HFFc6 (cell line): Measurements from ENCODE around the gene TIAM2. TPM values are rescaled to one million over a fixed set of nuclear protein-coding genes. Genes with fewer than 3 reads are reported as not detected.
"Not testable (repeated sequence)": the region's sequence is repeated elsewhere in the genome, so short reads cannot be mapped to it uniquely, and the experiment has no call there.

Experiments used
- DNase-seq: peaks from one replicate; pipeline ENCODE4 v3.0.0-alpha.2; 2018
- H3K27ac Mint-ChIP-seq: 2 replicates; pipeline ENCODE4 v1.8.0; 2020; ENCODE audit warnings: mild to moderate bottlenecking, mixed read lengths
- H3K27me3 Mint-ChIP-seq: 2 replicates; pipeline ENCODE4 v1.8.0; 2021; ENCODE audit warnings: mild to moderate bottlenecking, moderate library complexity, mixed read lengths; ENCODE audit not compliant: insufficient read depth
- H3K36me3 Mint-ChIP-seq: 2 replicates; pipeline ENCODE4 v1.8.0; 2021; ENCODE audit warnings: low read depth, mixed read lengths
- H3K4me1 Mint-ChIP-seq: 2 replicates; pipeline ENCODE4 v1.8.0; 2020; ENCODE audit warnings: low read depth, mixed read lengths
- H3K4me3 Mint-ChIP-seq: 2 replicates; pipeline ENCODE4 v1.8.0; 2020; ENCODE audit warnings: mild to moderate bottlenecking, moderate library complexity, mixed read lengths
- H3K9me3 Mint-ChIP-seq: 2 replicates; pipeline ENCODE4 v1.8.0; 2020; ENCODE audit warnings: mild to moderate bottlenecking, mixed read lengths
- total RNA-seq, 6 experiments: library from RNA; stranded (reverse); fragmentation: NEBNext Ultra II Directional; extraction: Animal tissue kit (Norgen Biotek cat#: 25700); gene quantifications; 2 replicates in 1 of 6; 3 replicates in 5 of 6; pipeline ENCODE4 v1.2.3, GENCODE V29; 2021
- TF ChIP-seq, protein P1 (sequence below): fragments of 200-600 bp; sonication (generic); IDR thresholded peaks from 2 replicates; pipeline ENCODE4 v1.5.0; 2021; ENCODE audit warnings: antibody characterized with exemption, mild to moderate bottlenecking

The TIAM2 gene
- total RNA-seq, 6 experiments from 2014 or later = 7.2 to 11.2 (median 9.4) TPM

- H3K9me3 Mint-ChIP-seq = no peaks in the 10 kb centered on the region
- H3K36me3 Mint-ChIP-seq = peaks cover 18% of the 10 kb centered on the region
- H3K4me3 Mint-ChIP-seq = no peak overlapping the region
- no peaks in the 10 kb centered on the region for H3K27me3 Mint-ChIP-seq
- H3K27ac Mint-ChIP-seq = no peak overlapping the region
- DNase-seq = no peak
- TF ChIP-seq, protein P1, sequence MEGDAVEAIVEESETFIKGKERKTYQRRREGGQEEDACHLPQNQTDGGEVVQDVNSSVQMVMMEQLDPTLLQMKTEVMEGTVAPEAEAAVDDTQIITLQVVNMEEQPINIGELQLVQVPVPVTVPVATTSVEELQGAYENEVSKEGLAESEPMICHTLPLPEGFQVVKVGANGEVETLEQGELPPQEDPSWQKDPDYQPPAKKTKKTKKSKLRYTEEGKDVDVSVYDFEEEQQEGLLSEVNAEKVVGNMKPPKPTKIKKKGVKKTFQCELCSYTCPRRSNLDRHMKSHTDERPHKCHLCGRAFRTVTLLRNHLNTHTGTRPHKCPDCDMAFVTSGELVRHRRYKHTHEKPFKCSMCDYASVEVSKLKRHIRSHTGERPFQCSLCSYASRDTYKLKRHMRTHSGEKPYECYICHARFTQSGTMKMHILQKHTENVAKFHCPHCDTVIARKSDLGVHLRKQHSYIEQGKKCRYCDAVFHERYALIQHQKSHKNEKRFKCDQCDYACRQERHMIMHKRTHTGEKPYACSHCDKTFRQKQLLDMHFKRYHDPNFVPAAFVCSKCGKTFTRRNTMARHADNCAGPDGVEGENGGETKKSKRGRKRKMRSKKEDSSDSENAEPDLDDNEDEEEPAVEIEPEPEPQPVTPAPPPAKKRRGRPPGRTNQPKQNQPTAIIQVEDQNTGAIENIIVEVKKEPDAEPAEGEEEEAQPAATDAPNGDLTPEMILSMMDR = no peak
- H3K4me1 Mint-ChIP-seq = peaks cover 45% of the 10 kb centered on the region
These were observed 227.4 kb downstream of the TIAM2 start for GRCh38 chr6:155222506-155222905.

DNA sequence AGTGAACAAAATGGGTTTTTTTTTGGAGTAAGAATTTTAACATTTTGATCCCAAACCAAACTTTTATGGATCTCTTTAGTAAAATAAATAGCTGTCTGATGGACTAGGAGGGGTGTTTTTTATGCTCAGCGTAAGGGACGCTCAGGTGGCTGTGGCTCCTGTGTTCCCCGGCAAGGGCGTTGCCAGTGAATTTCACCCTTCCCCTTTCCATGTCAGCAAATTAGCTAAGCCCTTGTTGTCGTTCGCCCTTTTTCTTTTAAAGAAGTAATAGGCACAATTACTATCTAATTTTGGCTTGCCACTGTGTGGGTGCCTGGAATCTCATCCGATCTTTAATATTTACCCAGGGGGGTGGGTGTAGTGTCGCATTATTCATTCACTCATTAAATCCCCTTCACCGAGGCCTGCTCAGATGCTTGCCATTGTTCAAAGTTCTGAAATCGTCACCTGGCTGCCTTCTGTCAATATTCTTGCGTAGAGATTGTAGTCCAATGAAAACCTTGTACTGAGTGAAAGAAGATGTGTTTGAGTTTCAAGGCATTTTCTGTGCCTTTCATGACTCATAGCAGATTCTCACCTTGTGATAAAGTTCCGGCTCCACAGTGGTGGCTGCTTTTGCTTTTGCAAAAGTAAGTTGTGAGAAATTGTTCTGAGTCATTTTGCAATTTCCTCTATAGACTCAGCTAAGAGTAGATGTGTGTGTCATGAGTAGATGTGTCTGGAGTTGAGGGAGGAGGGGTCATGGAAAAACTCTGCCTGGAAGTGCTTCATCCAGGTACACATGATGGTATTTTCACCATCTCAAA, 228.7 kb downstream of the TIAM2 start:
- Mint-ChIP-seq H3K36me3 (peaks cover 20% of the 10 kb centered on the region), H3K9me3 (no peaks in the 10 kb centered on the region), H3K4me1 (peaks cover 58% of the 10 kb centered on the region), H3K27me3 (no peaks in the 10 kb centered on the region; the same call in 1 of the 2 replicates), H3K27ac (peak overlapping the region; percentile 75), H3K4me3 (peak overlapping the region; percentile 67)
- DNase-seq = peak; percentile 87
- TF ChIP-seq, protein P1 = no peak

GRCh38 chr6:155224618-155225017, 229.5 kb downstream of the TIAM2 start:
- TF ChIP-seq, protein P1 = no peak
- H3K4me1 Mint-ChIP-seq = peaks cover 60% of the 10 kb centered on the region
- H3K36me3 Mint-ChIP-seq = peaks cover 13% of the 10 kb centered on the region; the same call in 1 of the 2 replicates
- no peaks in the 10 kb centered on the region for H3K9me3 Mint-ChIP-seq
- H3K4me3 Mint-ChIP-seq = no peak overlapping the region
- peak overlapping the region; percentile 62; the same call in 1 of the 2 replicates for H3K27ac Mint-ChIP-seq
- no peak for DNase-seq
- H3K27me3 Mint-ChIP-seq = no peaks in the 10 kb centered on the region; the same call in 1 of the 2 replicates

DNA sequence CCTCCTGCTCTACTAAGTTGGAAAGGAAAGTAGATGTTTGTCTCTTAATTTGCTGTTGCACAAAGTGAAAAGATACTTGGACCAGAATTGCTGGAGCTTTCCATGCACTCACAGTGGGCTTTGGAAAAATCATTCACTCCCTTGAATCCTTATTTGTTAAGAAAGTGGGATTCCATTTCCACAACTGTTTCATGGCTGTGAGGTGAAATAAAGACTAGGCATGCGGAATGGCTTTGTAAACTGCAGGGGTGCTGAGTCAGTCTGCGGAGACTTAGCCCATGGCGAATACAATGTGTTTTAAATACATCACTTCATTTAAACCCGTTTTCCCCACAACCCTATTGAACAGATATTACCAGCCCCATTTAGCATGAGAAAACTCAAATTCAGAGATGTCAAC, 231.9 kb downstream of the TIAM2 start:
- Mint-ChIP-seq H3K4me1 (peaks cover 40% of the 10 kb centered on the region), H3K4me3 (no peak overlapping the region), H3K9me3 (no peaks in the 10 kb centered on the region), H3K27ac (no peak overlapping the region), H3K36me3 (peaks cover 18% of the 10 kb centered on the region), H3K27me3 (no peaks in the 10 kb centered on the region; the same call in 1 of the 2 replicates)
- no peak for DNase-seq
- TF ChIP-seq, protein P1 = no peak

GRCh38 chr6:155228546-155229166, 233.5 kb downstream of the TIAM2 start:
- Mint-ChIP-seq H3K36me3 (peaks cover 18% of the 10 kb centered on the region), H3K27ac (peak overlapping the region; percentile 72), H3K27me3 (no peaks in the 10 kb centered on the region; the same call in 1 of the 2 replicates), H3K4me1 (peaks cover 32% of the 10 kb centered on the region), H3K9me3 (no peaks in the 10 kb centered on the region), H3K4me3 (peak overlapping the region; percentile 52)
- TF ChIP-seq, protein P1 = no peak
- DNase-seq = peak; percentile 26

DNA sequence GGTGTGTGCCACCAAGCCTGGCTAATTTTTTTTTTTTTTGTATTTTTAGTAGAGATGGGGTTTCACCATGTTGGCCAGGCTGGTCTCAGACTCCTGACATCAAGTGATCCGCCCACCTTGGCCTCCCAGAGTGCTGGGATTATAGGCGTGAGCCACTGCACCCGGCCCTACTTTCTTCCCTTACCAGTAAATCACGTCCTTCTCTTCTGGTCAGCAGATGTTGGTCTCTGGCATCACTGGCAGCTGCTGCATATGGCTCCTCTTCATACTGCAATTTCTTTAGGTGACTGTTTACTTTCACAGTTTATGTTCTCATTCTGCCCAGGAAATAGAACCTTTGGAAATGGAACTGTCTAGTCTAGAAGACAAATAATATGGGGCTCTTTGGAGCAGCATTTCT, 235.9 kb downstream of the TIAM2 start:
- Mint-ChIP-seq H3K4me1 (peaks cover 34% of the 10 kb centered on the region), H3K36me3 (peaks cover 18% of the 10 kb centered on the region)
- not testable (repeated sequence) for H3K27ac Mint-ChIP-seq, H3K4me3 Mint-ChIP-seq, DNase-seq, H3K9me3 Mint-ChIP-seq, H3K27me3 Mint-ChIP-seq
